ENCODE results near the gene MYCL.

DNA sequence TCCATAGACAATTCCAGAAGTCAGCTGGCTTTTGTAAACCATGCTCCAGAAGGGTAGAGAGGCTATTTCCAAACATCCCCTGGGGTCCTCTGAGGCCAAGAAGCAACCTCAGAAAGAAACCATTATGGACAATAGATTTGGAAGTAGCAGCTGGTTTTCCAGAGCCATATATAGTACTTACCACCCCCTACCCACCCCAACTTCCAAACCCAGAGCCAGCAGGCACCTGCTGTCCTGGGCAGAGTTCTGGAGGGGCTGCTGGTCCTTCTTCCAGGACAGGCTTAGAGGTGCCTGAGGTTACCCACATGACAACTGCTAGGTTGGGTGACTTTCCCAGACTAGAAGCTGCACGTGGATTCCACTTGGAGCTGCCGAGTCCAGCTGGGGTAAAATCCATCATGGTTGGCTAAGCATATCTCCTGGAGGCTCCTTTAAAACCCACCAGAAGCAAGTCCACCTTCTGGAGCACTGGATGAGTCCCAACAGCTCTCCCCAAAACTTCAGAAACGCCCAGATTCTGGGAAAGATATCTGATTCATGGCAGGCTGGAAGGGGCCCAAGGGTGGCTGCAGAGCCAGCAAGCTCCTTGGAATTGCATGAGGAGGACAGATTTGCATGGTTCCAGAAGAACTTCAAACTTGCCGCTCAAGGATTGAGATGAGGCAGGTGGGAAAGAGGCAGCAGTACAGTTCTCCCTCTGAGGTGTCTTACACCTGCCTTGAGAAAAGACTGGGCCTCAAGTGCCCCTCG, 5.8 kb downstream of the MYCL start:
- no peak for TF ChIP-seq POLR2AphosphoS5 (IDR thresholded peaks at IDR 0.05; ENCODE audit: low read depth, low read length)
- TF ChIP-seq POLR2A (IDR thresholded peaks at IDR 0.05; ENCODE audit: low read depth, low read length) = no peak
- no peak for TF ChIP-seq TAF1 (IDR thresholded peaks at IDR 0.05; ENCODE audit: low read depth, low read length)
- TF ChIP-seq PAX5 (IDR thresholded peaks at IDR 0.05; ENCODE audit: insufficient read depth, low read length, severe bottlenecking) = no peak
- TF ChIP-seq POU2F2 (IDR thresholded peaks at IDR 0.05; ENCODE audit: low read depth, low read length) = no peak
